ENCODE results near the gene EXTL1.

The EXTL1 gene

GRCh38 chr1:26044971-26045721 is 23.6 kb downstream of the EXTL1 start:
- DNase-seq, result no peak

- DNase-seq, result no peak
These were observed 24.2 kb downstream of the EXTL1 start, which contains the start of gene SLC30A2 for GRCh38 chr1:26045722-26046245. Gene SLC30A2, minus strand, starts transcription at chr1:26046118. Its CDS starts 222 bp downstream, at chr1:26045896.

- no peak for DNase-seq
These were observed 24.9 kb downstream of the EXTL1 start for GRCh38 chr1:26046246-26047095.

GRCh38 chr1:26047278-26047874 is 25.8 kb downstream of the EXTL1 start:
- no peak for DNase-seq

- no peak for DNase-seq
These were observed 28.1 kb downstream of the EXTL1 start for GRCh38 chr1:26049531-26050247.

- no peak for DNase-seq
These were observed 28.7 kb downstream of the EXTL1 start for GRCh38 chr1:26050248-26050640.

- no peak for DNase-seq
These were observed 32.4 kb downstream of the EXTL1 start for GRCh38 chr1:26053718-26054560.

GRCh38 chr1:26055041-26055440 is 33.5 kb downstream of the EXTL1 start:
- DNase-seq, result no peak

- DNase-seq, result no peak
These were observed 35.6 kb downstream of the EXTL1 start for GRCh38 chr1:26057189-26057588.

GRCh38 chr1:26058052-26058595 is 36.5 kb downstream of the EXTL1 start:
- no peak for DNase-seq

- no peak for DNase-seq
These were observed 38.3 kb downstream of the EXTL1 start for GRCh38 chr1:26059906-26060305.

- DNase-seq, result no peak
These were observed 39.4 kb downstream of the EXTL1 start for GRCh38 chr1:26060832-26061574.

GRCh38 chr1:26064553-26064952 is 43.0 kb downstream of the EXTL1 start:
- no peak for DNase-seq

- DNase-seq, result no peak
These were observed 44.6 kb downstream of the EXTL1 start for GRCh38 chr1:26066160-26066559.

GRCh38 chr1:26066857-26067256 is 45.3 kb downstream of the EXTL1 start:
- DNase-seq, result no peak

- DNase-seq, result peak; percentile 49
These were observed 45.9 kb downstream of the EXTL1 start, which contains the start of gene TRIM63 for GRCh38 chr1:26067432-26067911. Gene TRIM63, minus strand, starts transcription at chr1:26067630. Its CDS starts 136 bp downstream, at chr1:26067494.

- no peak for DNase-seq
These were observed 48.3 kb downstream of the EXTL1 start for GRCh38 chr1:26069941-26070295.

GRCh38 chr1:26070296-26070962 is 48.9 kb downstream of the EXTL1 start:
- DNase-seq, result no peak

- no peak for DNase-seq
These were observed 49.4 kb downstream of the EXTL1 start for GRCh38 chr1:26070963-26071342.

GRCh38 chr1:26072305-26072704 is 50.7 kb downstream of the EXTL1 start:
- DNase-seq, result no peak

Data from right hindlimb (tissue), 1 donor.